Type B pancreatic cell (in vitro differentiated cells): Measurements from ENCODE around the gene HSD11B1. TPM values are rescaled to one million over a fixed set of nuclear protein-coding genes. Genes with fewer than 3 reads are reported as not detected.
"Not testable (repeated sequence)": the region's sequence is repeated elsewhere in the genome, so short reads cannot be mapped to it uniquely, and the experiment has no call there.

Experiments used
- DNase-seq: peaks from one replicate; pipeline ENCODE4 v3.0.0; 2021; ENCODE audit warnings: mixed read lengths; ENCODE audit not compliant: unreplicated experiment; ENCODE audit errors: extremely low spot score
- H3K27ac Mint-ChIP-seq: 2 replicates; pipeline ENCODE4 v1.8.0; 2021; ENCODE audit warnings: mild to moderate bottlenecking, mixed read lengths
- H3K27me3 Mint-ChIP-seq: 2 replicates; pipeline ENCODE4 v1.8.0; 2021; ENCODE audit warnings: mixed read lengths
- H3K36me3 Mint-ChIP-seq: 2 replicates; pipeline ENCODE4 v1.8.0; 2021; ENCODE audit warnings: mixed read lengths
- H3K4me1 Mint-ChIP-seq: one replicate; pipeline ENCODE4 v1.8.0; 2021; ENCODE audit warnings: mixed read lengths; ENCODE audit not compliant: unreplicated experiment
- H3K4me3 Mint-ChIP-seq: 2 replicates; pipeline ENCODE4 v1.8.0; 2021; ENCODE audit warnings: mild to moderate bottlenecking, mixed read lengths
- H3K9me3 Mint-ChIP-seq: 2 replicates; pipeline ENCODE4 v1.8.0; 2021; ENCODE audit warnings: mixed read lengths
- total RNA-seq: library from RNA; stranded (reverse); gene quantifications from 2 replicates; pipeline ENCODE4 v1.2.1, GENCODE V29; 2021; ENCODE audit warnings: low replicate concordance
- TF ChIP-seq, protein P1 (sequence below): fragments of 200-600 bp; sonication (generic); conservative IDR thresholded peaks from 2 replicates; pipeline ENCODE4 v1.5.0; 2021; ENCODE audit warnings: antibody characterized with exemption, mild to moderate bottlenecking

HSD11B1 gene
- total RNA-seq, 1 donor from 2014 or later = not detected

GRCh38 chr1:209691237-209691636 lies 13.4 kb upstream of the HSD11B1 start:
- Mint-ChIP-seq H3K27me3 (peaks cover 28% of the 10 kb centered on the region), H3K9me3 (no peaks in the 10 kb centered on the region), H3K36me3 (no peaks in the 10 kb centered on the region), H3K4me3 (no peak overlapping the region), H3K27ac (no peak overlapping the region), H3K4me1 (peaks cover 9% of the 10 kb centered on the region)
- TF ChIP-seq, protein P1, sequence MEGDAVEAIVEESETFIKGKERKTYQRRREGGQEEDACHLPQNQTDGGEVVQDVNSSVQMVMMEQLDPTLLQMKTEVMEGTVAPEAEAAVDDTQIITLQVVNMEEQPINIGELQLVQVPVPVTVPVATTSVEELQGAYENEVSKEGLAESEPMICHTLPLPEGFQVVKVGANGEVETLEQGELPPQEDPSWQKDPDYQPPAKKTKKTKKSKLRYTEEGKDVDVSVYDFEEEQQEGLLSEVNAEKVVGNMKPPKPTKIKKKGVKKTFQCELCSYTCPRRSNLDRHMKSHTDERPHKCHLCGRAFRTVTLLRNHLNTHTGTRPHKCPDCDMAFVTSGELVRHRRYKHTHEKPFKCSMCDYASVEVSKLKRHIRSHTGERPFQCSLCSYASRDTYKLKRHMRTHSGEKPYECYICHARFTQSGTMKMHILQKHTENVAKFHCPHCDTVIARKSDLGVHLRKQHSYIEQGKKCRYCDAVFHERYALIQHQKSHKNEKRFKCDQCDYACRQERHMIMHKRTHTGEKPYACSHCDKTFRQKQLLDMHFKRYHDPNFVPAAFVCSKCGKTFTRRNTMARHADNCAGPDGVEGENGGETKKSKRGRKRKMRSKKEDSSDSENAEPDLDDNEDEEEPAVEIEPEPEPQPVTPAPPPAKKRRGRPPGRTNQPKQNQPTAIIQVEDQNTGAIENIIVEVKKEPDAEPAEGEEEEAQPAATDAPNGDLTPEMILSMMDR = no peak
- no peak for DNase-seq

DNA sequence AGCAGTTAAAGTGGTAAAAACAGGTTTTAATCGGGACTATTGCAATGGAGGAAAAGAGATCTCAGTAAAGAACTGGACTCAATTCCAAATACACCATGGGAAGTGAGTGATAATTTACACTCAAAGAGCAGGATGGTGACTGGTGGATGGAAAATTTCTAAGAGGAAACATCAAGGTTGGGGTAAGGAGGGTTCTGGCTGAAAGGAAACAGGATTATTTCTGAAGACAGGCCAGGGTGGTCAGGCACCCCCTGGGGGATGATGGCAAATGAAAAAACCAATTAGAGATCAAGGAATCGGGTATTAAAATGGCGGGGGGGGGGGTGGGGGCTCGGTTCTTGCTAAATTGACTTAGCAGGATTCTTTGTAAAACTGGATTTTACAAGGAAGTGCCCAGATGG lies 12.3 kb upstream of the HSD11B1 start:
- Mint-ChIP-seq H3K27me3 (peaks cover 34% of the 10 kb centered on the region), H3K4me3 (no peak overlapping the region), H3K9me3 (peaks cover 3% of the 10 kb centered on the region), H3K4me1 (peaks cover 12% of the 10 kb centered on the region), H3K27ac (no peak overlapping the region), H3K36me3 (no peaks in the 10 kb centered on the region)
- no peak for DNase-seq
- TF ChIP-seq, protein P1 = no peak

DNA sequence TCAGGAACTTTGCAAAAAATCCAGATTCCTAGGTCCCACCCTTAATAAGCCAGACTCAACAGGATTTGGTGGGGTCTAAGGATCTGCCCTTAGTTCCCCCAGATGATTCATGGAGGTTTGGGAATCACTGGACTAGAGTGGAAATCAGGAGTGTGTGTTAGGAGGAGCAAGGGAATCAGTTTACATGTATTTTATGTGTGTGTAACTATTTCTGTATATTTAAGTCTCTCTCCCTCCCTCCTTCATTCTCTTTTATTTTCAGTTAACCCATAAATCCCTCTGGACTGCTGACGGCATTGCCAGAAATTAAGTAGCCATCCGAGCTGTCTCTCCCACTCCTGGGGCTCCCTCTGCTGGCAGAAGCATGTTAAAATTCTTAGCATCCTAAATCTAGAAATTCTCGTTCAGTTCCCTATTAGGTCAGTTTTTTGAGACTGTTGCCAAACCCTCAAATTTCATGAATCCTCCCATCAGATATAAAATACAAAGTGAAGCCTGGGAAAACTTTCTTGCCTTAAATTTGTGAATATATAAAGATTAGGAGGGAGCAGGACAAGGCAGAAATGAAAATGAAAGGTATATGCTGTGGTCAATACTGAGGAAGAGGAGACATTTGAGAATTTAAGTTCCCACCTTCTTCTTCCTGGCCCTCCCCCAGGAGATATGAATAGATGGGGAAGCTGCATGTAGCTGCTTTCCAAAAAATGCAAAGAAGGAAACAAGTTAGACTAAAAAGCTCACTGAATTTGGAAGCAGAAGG lies 11.7 kb upstream of the HSD11B1 start:
- Mint-ChIP-seq H3K27ac (peak overlapping the region; percentile 25), H3K36me3 (no peaks in the 10 kb centered on the region), H3K27me3 (peaks cover 35% of the 10 kb centered on the region), H3K9me3 (peaks cover 4% of the 10 kb centered on the region), H3K4me3 (peak overlapping the region; percentile 8), H3K4me1 (peaks cover 13% of the 10 kb centered on the region)
- TF ChIP-seq, protein P1 = peak; percentile 95
- peak; percentile 73 for DNase-seq

DNA sequence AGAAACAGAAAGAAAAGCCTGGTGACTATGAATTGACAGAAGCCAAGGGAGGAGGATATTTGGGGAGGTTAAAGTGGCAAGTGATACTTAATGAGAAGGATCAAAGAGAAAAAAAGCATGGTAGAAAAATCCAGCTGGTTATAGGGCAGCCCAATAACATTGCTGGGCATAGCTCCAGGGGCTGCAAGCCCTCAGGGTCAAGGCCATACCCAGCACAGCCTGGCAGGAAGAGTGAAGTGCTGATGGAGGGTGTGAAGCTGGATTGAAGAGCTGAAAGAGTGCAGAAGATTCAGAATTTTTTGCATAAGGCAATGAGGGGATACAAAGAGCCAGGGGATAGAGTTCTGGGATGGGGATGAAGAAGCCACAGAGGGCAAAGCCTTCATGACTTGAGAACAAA lies 8.0 kb upstream of the HSD11B1 start:
- Mint-ChIP-seq H3K27me3 (peaks cover 41% of the 10 kb centered on the region), H3K4me1 (peaks cover 13% of the 10 kb centered on the region), H3K36me3 (no peaks in the 10 kb centered on the region), H3K27ac (no peak overlapping the region), H3K4me3 (no peak overlapping the region), H3K9me3 (peaks cover 4% of the 10 kb centered on the region)
- TF ChIP-seq, protein P1 = no peak
- no peak for DNase-seq

DNA sequence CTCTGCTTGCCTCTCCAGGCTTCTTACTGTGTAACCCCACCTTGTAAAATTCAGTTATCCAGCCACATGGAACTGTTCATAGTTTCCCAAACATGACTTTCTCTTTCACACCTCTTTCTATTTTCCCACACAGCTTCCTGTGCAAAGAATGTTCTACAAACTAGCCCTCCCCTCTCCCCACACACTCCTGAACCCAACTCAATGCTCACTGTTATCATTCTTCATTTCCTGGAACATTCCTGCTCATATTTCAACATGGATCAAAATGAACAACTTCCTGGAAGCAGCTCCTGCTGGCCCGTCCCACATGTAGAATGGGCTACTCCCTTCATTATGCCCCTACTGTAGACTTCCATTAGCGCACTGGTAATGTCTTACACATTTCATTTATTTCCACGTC lies 7.5 kb upstream of the HSD11B1 start:
- no peak for DNase-seq
- TF ChIP-seq, protein P1 = no peak
- no peak overlapping the region for H3K27ac Mint-ChIP-seq
- peaks cover 43% of the 10 kb centered on the region for H3K27me3 Mint-ChIP-seq
- no peak overlapping the region for H3K4me3 Mint-ChIP-seq
- peaks cover 12% of the 10 kb centered on the region for H3K4me1 Mint-ChIP-seq
- peaks cover 4% of the 10 kb centered on the region for H3K9me3 Mint-ChIP-seq
- no peaks in the 10 kb centered on the region for H3K36me3 Mint-ChIP-seq

- not testable (repeated sequence) for H3K27ac Mint-ChIP-seq, DNase-seq, H3K4me1 Mint-ChIP-seq, H3K9me3 Mint-ChIP-seq, H3K36me3 Mint-ChIP-seq, H3K4me3 Mint-ChIP-seq
- H3K27me3 Mint-ChIP-seq = peaks cover 25% of the 10 kb centered on the region
Observed at GRCh38 chr1:209700686-209701085, 4.0 kb upstream of the HSD11B1 start.
